GM12878 (cell line): ENCODE data around the gene SARDH. TPM values are rescaled to one million over a fixed set of nuclear protein-coding genes. Genes with fewer than 3 reads are reported as not detected.

Source experiments
- ATAC-seq: fragments of 200-7000 bp; cut with Tn5 transposase; 3 replicates; pipeline ENCODE4 v1.9.1; 2020; ENCODE audit warnings: mild to moderate bottlenecking, moderate library complexity
- BruUV-seq: library from RNA; stranded (reverse); fragments of 400-500 nt; replicated peaks from 2 replicates; lab custom pipeline; 2021; lab: Mats Ljungman, UMichigan
- CTCF ChIA-PET: fragments of 300-600 bp; sonication (Branson Sonifier 250); formaldehyde crosslinking; extraction: SDS; loops from one replicate; lab custom pipeline; 2021; ENCODE audit warnings: inconsistent platforms; lab: Yijun Ruan, JAX
- POLR2A ChIA-PET: fragments of 350-600 bp; formaldehyde crosslinking; extraction: SDS; loops from one replicate; lab custom pipeline; 2021; ENCODE audit warnings: inconsistent platforms; lab: Charles Lee
- RAD21 ChIA-PET: fragments of 300-600 bp; sonication (Branson Sonifier 250); formaldehyde crosslinking; loops from one replicate; lab custom pipeline; 2023; ENCODE audit warnings: antibody characterized with exemption; ENCODE audit not compliant: unreplicated experiment; lab: Charles Lee
- SMC1A ChIA-PET: fragments of 300-600 bp; sonication (Branson Sonifier 250); formaldehyde crosslinking; loops from one replicate; lab custom pipeline; 2023; ENCODE audit not compliant: unreplicated experiment, uncharacterized antibody; lab: Charles Lee
- DNase-seq: peaks from one replicate; pipeline ENCODE4 v3.0.0-alpha.2; 2011; ENCODE audit warnings: low read depth, low spot score
- FAIRE-seq: peaks from 3 replicates; lab custom pipeline; 2011; peaks lifted over from hg19 to GRCh38; lab: Jason Lieb, UNC
- H2AFZ ChIP-seq: 2 replicates; pipeline ENCODE4 v1.6.0; 2011; ENCODE audit warnings: low read depth, low read length, control low read depth; ENCODE audit not compliant: control insufficient read depth
- H3K27ac ChIP-seq: 2 replicates; pipeline ENCODE4 v1.5.1; 2011; ENCODE audit warnings: control low read depth; ENCODE audit not compliant: control insufficient read depth, insufficient read depth
- H3K27me3 ChIP-seq, 2 experiments: replicated peaks in 1 of 2; 2 replicates each; pipeline versions ENCODE4 v1.6.0 to v1.6.1; 2011; ENCODE audit warnings: low read length in 1 of 2; ENCODE audit not compliant: control insufficient read depth in 2 of 2, insufficient read depth in 2 of 2
- H3K36me3 ChIP-seq, 2 experiments: 2 replicates each; pipeline ENCODE4 v1.5.1; 2011; ENCODE audit warnings: low read length in 1 of 2; ENCODE audit not compliant: control insufficient read depth in 2 of 2, insufficient read depth in 2 of 2
- H3K4me1 ChIP-seq: 2 replicates; pipeline ENCODE4 v1.6.1; 2011; ENCODE audit warnings: mild to moderate bottlenecking, low read length, moderate library complexity, mixed read lengths; ENCODE audit not compliant: control insufficient read depth, insufficient read depth
- H3K4me2 ChIP-seq: 2 replicates; pipeline ENCODE4 v1.6.0; 2011; ENCODE audit warnings: control low read depth; ENCODE audit not compliant: control insufficient read depth, insufficient read depth
- H3K4me3 ChIP-seq: fragments of 200-600 bp; sonication (generic); 2 replicates; pipeline ENCODE4 v1.5.1; 2016
- H3K79me2 ChIP-seq: 2 replicates; pipeline ENCODE4 v1.6.0; 2011; ENCODE audit warnings: low read length; ENCODE audit not compliant: control insufficient read depth, insufficient read depth
- H3K9ac ChIP-seq: 2 replicates; pipeline ENCODE4 v1.8.0; 2011; ENCODE audit warnings: low read length, control low read depth, mixed read lengths; ENCODE audit not compliant: control insufficient read depth, insufficient read depth
- H3K9me3 ChIP-seq: replicated peaks from 3 replicates; pipeline ENCODE4 v1.5.1; 2011; ENCODE audit warnings: mild to moderate bottlenecking, low read length; ENCODE audit not compliant: control insufficient read depth, insufficient read depth
- H4K20me1 ChIP-seq: 2 replicates; pipeline ENCODE4 v1.6.0; 2011; ENCODE audit not compliant: control insufficient read depth, insufficient read depth
- CBFB ChIP-seq: IDR thresholded peaks from 2 replicates; pipeline ENCODE4 v1.6.1; 2016; ENCODE audit warnings: antibody characterized with exemption, low read depth
- CEBPB ChIP-seq, 2 experiments: fragments of 150-350 bp in 1 of 2; IDR thresholded peaks; 2 replicates each; pipeline ENCODE4 v1.6.1; 2012 to 2014; ENCODE audit warnings: low read depth in 2 of 2, low read length in 2 of 2, borderline replicate concordance in 1 of 2, inconsistent platforms in 1 of 2
- CHD1 ChIP-seq: IDR thresholded peaks from 2 replicates; pipeline ENCODE4 v1.6.1; 2012; ENCODE audit warnings: low read depth, low read length, improper control_type of control experiment
- GATAD2B ChIP-seq: fragments of 450-650 bp; conservative IDR thresholded peaks from 2 replicates; pipeline ENCODE4 v1.6.1; 2017; ENCODE audit warnings: low read depth, mild to moderate bottlenecking, moderate library complexity
- JUND ChIP-seq: IDR thresholded peaks from 2 replicates; pipeline ENCODE4 v1.6.1; 2012; ENCODE audit warnings: low read depth, mild to moderate bottlenecking, low read length, improper control_type of control experiment, moderate library complexity
- MTA2 ChIP-seq: fragments of 450-650 bp; IDR thresholded peaks from 2 replicates; pipeline ENCODE4 v1.6.1; 2016; ENCODE audit warnings: low read depth, mild to moderate bottlenecking, moderate library complexity
- MYC ChIP-seq: IDR thresholded peaks from 2 replicates; pipeline ENCODE4 v1.6.1; 2011; ENCODE audit warnings: mild to moderate bottlenecking, low read length, moderate library complexity, inconsistent platforms; ENCODE audit not compliant: insufficient read depth, insufficient replicate concordance, insufficient read length, severe bottlenecking
- NR2C2 ChIP-seq: IDR thresholded peaks from 2 replicates; pipeline ENCODE4 v1.6.1; 2011; ENCODE audit warnings: borderline replicate concordance, low read depth; ENCODE audit not compliant: control insufficient read depth, insufficient read length
- SRF ChIP-seq, 2 experiments: IDR thresholded peaks; 2 replicates each; pipeline ENCODE4 v1.6.1; 2011; ENCODE audit warnings: low read depth in 2 of 2, low read length in 2 of 2, mild to moderate bottlenecking in 1 of 2, moderate library complexity in 1 of 2
- STAT3 ChIP-seq: IDR thresholded peaks from 2 replicates; pipeline ENCODE4 v1.6.1; 2011; ENCODE audit warnings: low read depth, low read length, improper control_type of control experiment
- SUZ12 ChIP-seq: fragments of 200-600 bp; sonication (generic); IDR thresholded peaks from one replicate; pipeline ENCODE4 v1.6.1; 2018; ENCODE audit warnings: antibody characterized with exemption, mild to moderate bottlenecking; ENCODE audit not compliant: unreplicated experiment
- YY1 ChIP-seq: IDR thresholded peaks from 2 replicates; pipeline ENCODE4 v1.6.1; 2011; ENCODE audit warnings: low read depth, mild to moderate bottlenecking, low read length
- ZNF622 ChIP-seq: fragments of 450-650 bp; IDR thresholded peaks from 2 replicates; pipeline ENCODE4 v1.6.1; 2017; ENCODE audit warnings: mild to moderate bottlenecking, inconsistent platforms
- WGBS: methylation state at CpG from one replicate; pipeline ENCODE4 v1.1.6; 2016; ENCODE audit warnings: low lambda C conversion rate; ENCODE audit not compliant: insufficient replicate concordance, insufficient coverage; ENCODE audit errors: missing lambda C conversion rate; 5-methylcytosine and 5-hydroxymethylcytosine counted together
- in situ Hi-C: fragments of 300-500 bp; cut with MboI; formaldehyde crosslinking; loops from 9 replicates; pipeline ENCODE4 v1.14.3; 2018; ENCODE audit warnings: mixed read lengths
- intact Hi-C: fragments of 100-400 bp; cut with micrococcal nuclease; formaldehyde crosslinking; loops from one replicate; pipeline ENCODE4 v1.14.2; 2022; ENCODE audit not compliant: unreplicated experiment
- polyA plus RNA-seq, 11 experiments: library from polyadenylated mRNA; depleted of rRNA in 4 of 11; unstranded in 6 of 11; stranded (reverse) in 5 of 11; fragments of >200 nt; fragmentation: Nextera tagmentation in 4 of 11; fragmentation: Illumina TruSeq in 1 of 11; extraction: Ambion mirVana in 4 of 11; extraction: Trizol in 1 of 11; gene quantifications; 1 replicate in 1 of 11; 2 replicates in 10 of 11; pipeline versions ENCODE4 v1.2.1 to v1.2.3, GENCODE V29; 2011 to 2016; ENCODE audit warnings: inconsistent platforms in 2 of 11, missing spikeins in 2 of 11, low read depth in 1 of 11
- total RNA-seq, 4 experiments: library from RNA; depleted of rRNA in 3 of 4; stranded (reverse); fragments of >200 nt in 3 of 4; fragmentation: Illumina TruSeq in 1 of 4; extraction: Trizol in 1 of 4; gene quantifications; 2 replicates each; pipeline versions ENCODE4 v1.2.1 to v1.2.3, GENCODE V29; 2013 to 2021
- TF ChIP-seq, protein P1 (sequence below): IDR thresholded peaks from 2 replicates; pipeline ENCODE4 v1.6.1; 2011; ENCODE audit warnings: low read depth, low read length, improper control_type of control experiment, borderline replicate concordance
- TF ChIP-seq, protein P2 (sequence below): fragments of 450-650 bp; IDR thresholded peaks from 2 replicates; pipeline ENCODE4 v1.6.1; 2017; ENCODE audit warnings: mild to moderate bottlenecking, moderate library complexity
- TF ChIP-seq, protein P3 (sequence below): IDR thresholded peaks from 2 replicates; pipeline ENCODE4 v1.6.1; 2011; ENCODE audit warnings: borderline replicate concordance, low read depth, mild to moderate bottlenecking, moderate library complexity, mixed read lengths, low read length; ENCODE audit not compliant: insufficient read depth; ENCODE audit errors: extremely low read length

The SARDH gene
- total and polyA plus RNA-seq, 10 of the 15 experiments (the other 5 are each of a cell fraction or from before 2014, with no cell fraction given), result 0.03 to 0.15 (median 0.10) TPM; not detected in 6

DNA sequence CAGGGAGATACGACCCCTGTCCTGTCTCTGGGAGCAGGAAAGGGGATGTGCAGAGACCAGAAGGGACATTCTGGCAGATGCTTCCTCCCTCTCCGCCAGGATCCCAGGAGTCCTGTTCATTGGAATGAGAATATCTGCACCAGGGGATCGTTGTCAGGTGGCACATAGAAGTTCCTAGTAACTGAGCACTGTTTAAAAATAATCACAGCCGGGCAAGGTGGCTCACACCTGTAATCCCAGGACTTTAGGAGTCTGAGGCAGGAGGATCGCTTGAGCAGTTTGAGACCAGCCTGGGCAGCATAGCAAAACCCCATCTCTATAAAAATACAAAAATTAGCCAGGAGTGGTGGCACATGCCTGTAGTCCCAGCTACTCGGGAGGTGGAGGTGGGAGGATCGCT lies 12.3 kb downstream of the SARDH start:
- BruUV-seq, result no TSS peak
- no peaks in the 10 kb centered on the region for H3K36me3 ChIP-seq
- intact Hi-C loops, result loop anchor here (2.0 to 10.0 kb wide), 2 partner anchors 141 to 193 kb away; no protein-coding TSS in a partner anchor
- H3K4me3 ChIP-seq, result no peak overlapping the region
- H3K9ac ChIP-seq, result no peak overlapping the region
- FAIRE-seq (no peak), ATAC-seq (no peak), DNase-seq (no peak)
- POLR2A ChIA-PET, result interaction anchor here (0.6 kb wide), 1 partner anchor 307 kb away, joined by 5 read pairs; no protein-coding TSS in a partner anchor
- no peaks in the 10 kb centered on the region; the same call in 2 of the 3 replicates for H3K9me3 ChIP-seq
- H2AFZ ChIP-seq, result no peak overlapping the region
- H3K4me2 ChIP-seq, result no peak overlapping the region
- no peaks in the 10 kb centered on the region for H4K20me1 ChIP-seq
- WGBS, result 49% methylated on average over 7 of the region's 7 CpGs
- SMC1A ChIA-PET, result no interaction called here
- no peaks in the 10 kb centered on the region for H3K4me1 ChIP-seq
- CTCF ChIA-PET, result interaction anchor here (1.0 kb wide), 1 partner anchor 136 kb away, joined by 3 read pairs; no protein-coding TSS in a partner anchor
- no peaks in the 10 kb centered on the region for H3K79me2 ChIP-seq
- in situ Hi-C loops, result no loop called here
- H3K27ac ChIP-seq, result no peak overlapping the region
- RAD21 ChIA-PET, result interaction anchor here (2.2 kb wide), 1 partner anchor 192 kb away, joined by 5 read pairs; the partner anchor contains the start of gene ADAMTSL2
- H3K27me3 ChIP-seq, result no peaks in the 10 kb centered on the region; a peak in 2 of 4 replicates
- TF ChIP-seq, protein P1, sequence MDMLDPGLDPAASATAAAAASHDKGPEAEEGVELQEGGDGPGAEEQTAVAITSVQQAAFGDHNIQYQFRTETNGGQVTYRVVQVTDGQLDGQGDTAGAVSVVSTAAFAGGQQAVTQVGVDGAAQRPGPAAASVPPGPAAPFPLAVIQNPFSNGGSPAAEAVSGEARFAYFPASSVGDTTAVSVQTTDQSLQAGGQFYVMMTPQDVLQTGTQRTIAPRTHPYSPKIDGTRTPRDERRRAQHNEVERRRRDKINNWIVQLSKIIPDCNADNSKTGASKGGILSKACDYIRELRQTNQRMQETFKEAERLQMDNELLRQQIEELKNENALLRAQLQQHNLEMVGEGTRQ, result no peak
- TF ChIP-seq STAT3 (no peak), YY1 (no peak), CEBPB (IDR thresholded peaks at IDR 0.05; ENCODE audit: borderline replicate concordance in 1 of 2, low read depth in 2 of 2, low read length in 2 of 2) (no peak), ZNF622 (no peak), MYC (no peak), CHD1 (no peak), SUZ12 (no peak), SRF (IDR thresholded peaks at IDR 0.05; ENCODE audit: low read depth in 2 of 2, low read length in 2 of 2) (no peak), GATAD2B (no peak), NR2C2 (no peak), CBFB (no peak), MTA2 (no peak), JUND (no peak)
- TF ChIP-seq, protein P2, sequence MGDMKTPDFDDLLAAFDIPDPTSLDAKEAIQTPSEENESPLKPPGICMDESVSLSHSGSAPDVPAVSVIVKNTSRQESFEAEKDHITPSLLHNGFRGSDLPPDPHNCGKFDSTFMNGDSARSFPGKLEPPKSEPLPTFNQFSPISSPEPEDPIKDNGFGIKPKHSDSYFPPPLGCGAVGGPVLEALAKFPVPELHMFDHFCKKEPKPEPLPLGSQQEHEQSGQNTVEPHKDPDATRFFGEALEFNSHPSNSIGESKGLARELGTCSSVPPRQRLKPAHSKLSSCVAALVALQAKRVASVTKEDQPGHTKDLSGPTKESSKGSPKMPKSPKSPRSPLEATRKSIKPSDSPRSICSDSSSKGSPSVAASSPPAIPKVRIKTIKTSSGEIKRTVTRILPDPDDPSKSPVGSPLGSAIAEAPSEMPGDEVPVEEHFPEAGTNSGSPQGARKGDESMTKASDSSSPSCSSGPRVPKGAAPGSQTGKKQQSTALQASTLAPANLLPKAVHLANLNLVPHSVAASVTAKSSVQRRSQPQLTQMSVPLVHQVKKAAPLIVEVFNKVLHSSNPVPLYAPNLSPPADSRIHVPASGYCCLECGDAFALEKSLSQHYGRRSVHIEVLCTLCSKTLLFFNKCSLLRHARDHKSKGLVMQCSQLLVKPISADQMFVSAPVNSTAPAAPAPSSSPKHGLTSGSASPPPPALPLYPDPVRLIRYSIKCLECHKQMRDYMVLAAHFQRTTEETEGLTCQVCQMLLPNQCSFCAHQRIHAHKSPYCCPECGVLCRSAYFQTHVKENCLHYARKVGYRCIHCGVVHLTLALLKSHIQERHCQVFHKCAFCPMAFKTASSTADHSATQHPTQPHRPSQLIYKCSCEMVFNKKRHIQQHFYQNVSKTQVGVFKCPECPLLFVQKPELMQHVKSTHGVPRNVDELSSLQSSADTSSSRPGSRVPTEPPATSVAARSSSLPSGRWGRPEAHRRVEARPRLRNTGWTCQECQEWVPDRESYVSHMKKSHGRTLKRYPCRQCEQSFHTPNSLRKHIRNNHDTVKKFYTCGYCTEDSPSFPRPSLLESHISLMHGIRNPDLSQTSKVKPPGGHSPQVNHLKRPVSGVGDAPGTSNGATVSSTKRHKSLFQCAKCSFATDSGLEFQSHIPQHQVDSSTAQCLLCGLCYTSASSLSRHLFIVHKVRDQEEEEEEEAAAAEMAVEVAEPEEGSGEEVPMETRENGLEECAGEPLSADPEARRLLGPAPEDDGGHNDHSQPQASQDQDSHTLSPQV, result no peak
- TF ChIP-seq, protein P3, sequence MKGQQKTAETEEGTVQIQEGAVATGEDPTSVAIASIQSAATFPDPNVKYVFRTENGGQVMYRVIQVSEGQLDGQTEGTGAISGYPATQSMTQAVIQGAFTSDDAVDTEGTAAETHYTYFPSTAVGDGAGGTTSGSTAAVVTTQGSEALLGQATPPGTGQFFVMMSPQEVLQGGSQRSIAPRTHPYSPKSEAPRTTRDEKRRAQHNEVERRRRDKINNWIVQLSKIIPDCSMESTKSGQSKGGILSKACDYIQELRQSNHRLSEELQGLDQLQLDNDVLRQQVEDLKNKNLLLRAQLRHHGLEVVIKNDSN, result no peak
